AG10803 (cell line): ENCODE measurements around the gene NF1.
A peak's percentile ranks its signal among the peaks of the same experiment; 100 is the strongest.
"Not testable (repeated sequence)": the region's sequence is repeated elsewhere in the genome, so short reads cannot be mapped to it uniquely, and the experiment has no call there.

Source experiments
- DNase-seq: peaks from one replicate; pipeline ENCODE4 v3.0.0; 2010; ENCODE audit warnings: low read depth
- H3K4me3 ChIP-seq: 2 replicates; pipeline ENCODE4 v1.5.1; 2011; ENCODE audit warnings: mild to moderate bottlenecking, low read length, control low read depth
- CTCF ChIP-seq: conservative IDR thresholded peaks from 2 replicates; pipeline ENCODE4 v1.5.1; 2011; ENCODE audit warnings: mild to moderate bottlenecking, low read length, control low read depth, inconsistent platforms

NF1 gene

DNA sequence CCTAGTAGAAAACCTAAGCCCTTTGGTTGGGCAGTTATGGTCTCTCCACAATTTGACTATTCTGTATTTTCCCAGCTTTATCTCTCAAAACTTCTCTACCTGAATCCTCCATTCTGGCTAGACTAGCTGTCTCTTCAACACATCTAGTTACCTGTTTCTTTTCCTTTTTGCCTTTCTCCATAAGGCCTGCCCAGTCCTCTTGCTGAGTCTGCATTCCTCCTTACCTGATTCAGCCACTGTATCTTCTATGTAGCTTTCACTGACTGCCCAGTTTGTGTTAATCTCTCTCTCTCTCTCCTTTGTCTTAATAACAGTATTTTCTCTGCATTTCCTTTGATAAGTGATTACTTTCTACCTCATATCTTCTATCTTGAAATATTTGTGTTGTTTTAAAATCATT is 228.8 kb downstream of the NF1 start:
- H3K4me3 ChIP-seq = no peak overlapping the region
- no peak for DNase-seq
- no peak for TF ChIP-seq CTCF

GRCh38 chr17:31327534-31328159 is 232.9 kb downstream of the NF1 start:
- peak; percentile 91 for DNase-seq
- no peak overlapping the region for H3K4me3 ChIP-seq
- no peak for TF ChIP-seq CTCF

DNA sequence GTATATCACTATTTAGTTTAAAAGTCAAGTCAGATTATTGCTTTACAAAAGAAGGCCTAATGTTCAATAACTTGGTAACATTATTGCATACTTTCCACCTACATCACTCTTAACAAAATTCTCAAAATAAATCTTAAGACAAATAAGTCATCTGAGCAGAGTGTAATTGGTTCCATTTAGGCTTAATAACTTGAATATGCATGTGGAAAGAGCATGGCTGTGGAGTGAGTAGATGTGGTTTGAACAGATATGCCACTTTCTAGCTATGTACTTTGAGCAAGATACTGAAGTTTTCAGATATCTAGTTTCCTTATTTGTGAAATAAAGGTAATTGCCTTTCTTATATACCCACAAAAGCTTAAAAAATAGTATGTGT is 233.4 kb downstream of the NF1 start:
- no peak overlapping the region for H3K4me3 ChIP-seq
- DNase-seq = peak; percentile 78
- TF ChIP-seq CTCF = no peak

DNA sequence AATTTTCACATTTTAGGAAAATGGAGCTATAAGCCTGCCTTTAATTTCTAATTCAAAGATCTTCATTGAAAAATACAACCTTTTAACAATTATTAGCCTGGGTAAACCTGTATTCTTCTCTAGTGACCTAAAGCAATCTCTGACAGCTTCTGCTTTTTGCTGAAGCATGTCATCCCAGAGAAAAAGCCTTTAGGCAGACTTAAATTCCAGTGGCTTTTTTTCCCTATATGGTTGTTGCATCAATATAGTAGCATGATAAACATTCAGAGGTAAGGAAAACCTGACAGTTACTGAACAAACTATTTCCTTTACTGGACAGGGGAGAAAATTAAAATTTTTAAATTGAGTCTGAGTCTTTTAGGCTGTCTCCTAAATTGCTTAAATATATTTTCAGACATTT is 234.4 kb downstream of the NF1 start:
- peak; percentile 9 for DNase-seq
- no peak for TF ChIP-seq CTCF
- H3K4me3 ChIP-seq = no peak overlapping the region

GRCh38 chr17:31339906-31340661 is 245.3 kb downstream of the NF1 start:
- TF ChIP-seq CTCF = 0 out of 2 replicates have a peak, but pooled peaks have one; percentile 6
- no peak overlapping the region for H3K4me3 ChIP-seq
- peak; percentile 65 for DNase-seq

DNA sequence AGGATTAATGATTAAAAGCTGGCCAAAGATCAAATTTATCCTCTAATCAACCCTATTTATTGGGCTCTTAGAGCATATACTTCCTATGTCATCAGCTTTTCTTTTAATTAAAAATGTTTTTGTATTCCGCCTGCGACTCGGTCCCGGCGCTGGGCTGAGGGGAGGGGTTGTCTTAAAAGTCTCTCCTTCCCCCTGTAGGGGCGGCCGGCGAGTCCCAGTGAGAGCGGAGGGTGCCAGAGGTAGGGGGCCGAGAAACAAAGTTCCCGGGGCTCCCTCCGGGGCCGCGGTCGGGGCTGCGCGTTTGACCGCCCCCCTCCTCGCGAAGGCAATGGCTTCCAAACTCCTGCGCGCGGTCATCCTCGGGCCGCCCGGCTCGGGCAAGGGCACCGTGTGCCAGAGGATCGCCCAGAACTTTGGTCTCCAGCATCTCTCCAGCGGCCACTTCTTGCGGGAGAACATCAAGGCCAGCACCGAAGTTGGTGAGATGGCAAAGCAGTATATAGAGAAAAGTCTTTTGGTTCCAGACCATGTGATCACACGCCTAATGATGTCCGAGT is 250.5 kb downstream of the NF1 start:
- DNase-seq, H3K4me3 ChIP-seq: not testable (repeated sequence)

GRCh38 chr17:31349454-31349853 is 254.7 kb downstream of the NF1 start:
- no peak overlapping the region for H3K4me3 ChIP-seq
- DNase-seq = no peak
- TF ChIP-seq CTCF = no peak
